Stomach smooth muscle (tissue), 2 donors: ENCODE results near the gene OR2T3.
"Not testable (repeated sequence)": the region's sequence is repeated elsewhere in the genome, so short reads cannot be mapped to it uniquely, and the experiment has no call there.

Source experiments
- H3K27ac ChIP-seq: one replicate; pipeline ENCODE4 v1.7.0; 2013; ENCODE audit warnings: mild to moderate bottlenecking, low read length, inconsistent platforms
- H3K27me3 ChIP-seq, 2 donors: one replicate each; pipeline ENCODE4 v1.7.0; 2013; ENCODE audit warnings: low read length in 2 of 2; ENCODE audit not compliant: insufficient read depth in 2 of 2, control insufficient read depth in 1 of 2
- H3K36me3 ChIP-seq, 2 donors: one replicate each; pipeline ENCODE4 v1.7.0; 2013; ENCODE audit warnings: low read length in 2 of 2; ENCODE audit not compliant: control insufficient read depth in 2 of 2, insufficient read depth in 2 of 2
- H3K4me1 ChIP-seq: one replicate; pipeline ENCODE4 v1.7.0; 2013; ENCODE audit warnings: low read length; ENCODE audit not compliant: control insufficient read depth, insufficient read depth
- H3K4me3 ChIP-seq, 2 donors: one replicate each; pipeline ENCODE4 v1.7.0; 2013; ENCODE audit warnings: low read length in 2 of 2
- H3K9ac ChIP-seq, 2 donors: one replicate each; pipeline ENCODE4 v1.7.0; 2013; ENCODE audit warnings: low read length in 2 of 2, mild to moderate bottlenecking in 1 of 2
- H3K9me3 ChIP-seq, 2 donors: one replicate each; pipeline ENCODE4 v1.7.0; 2013; ENCODE audit warnings: low read length in 2 of 2; ENCODE audit not compliant: control insufficient read depth in 2 of 2
- donor health status: healthy.
- donor health status: Pancreatic carcinoma.

The OR2T3 gene, protein sequence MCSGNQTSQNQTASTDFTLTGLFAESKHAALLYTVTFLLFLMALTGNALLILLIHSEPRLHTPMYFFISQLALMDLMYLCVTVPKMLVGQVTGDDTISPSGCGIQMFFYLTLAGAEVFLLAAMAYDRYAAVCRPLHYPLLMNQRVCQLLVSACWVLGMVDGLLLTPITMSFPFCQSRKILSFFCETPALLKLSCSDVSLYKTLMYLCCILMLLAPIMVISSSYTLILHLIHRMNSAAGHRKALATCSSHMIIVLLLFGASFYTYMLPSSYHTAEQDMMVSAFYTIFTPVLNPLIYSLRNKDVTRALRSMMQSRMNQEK

DNA sequence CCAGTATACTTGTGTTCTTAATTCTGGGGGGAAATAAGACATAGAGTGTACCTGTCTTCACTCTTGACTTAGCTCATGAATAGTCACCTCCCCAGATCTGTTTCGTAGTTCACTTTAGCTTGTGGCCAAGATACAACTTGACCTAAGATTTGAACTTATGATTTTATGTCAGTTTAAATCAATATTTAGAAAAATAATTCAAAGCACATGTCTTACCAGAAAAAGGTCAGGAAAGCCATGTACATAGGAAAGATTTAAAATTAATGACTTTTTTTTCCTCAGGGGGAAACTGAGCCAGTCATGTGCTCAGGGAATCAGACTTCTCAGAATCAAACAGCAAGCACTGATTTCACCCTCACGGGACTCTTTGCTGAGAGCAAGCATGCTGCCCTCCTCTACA, at the start of gene OR2T3:
Gene OR2T3 (plus strand): TSS at position 301 of the 400 bp plus-strand sequence. CDS start 0 bp downstream, at position 301.
- H3K9me3 ChIP-seq, H3K4me3 ChIP-seq, H3K9ac ChIP-seq, H3K4me1 ChIP-seq, H3K27ac ChIP-seq, H3K27me3 ChIP-seq, H3K36me3 ChIP-seq: not testable (repeated sequence)

DNA sequence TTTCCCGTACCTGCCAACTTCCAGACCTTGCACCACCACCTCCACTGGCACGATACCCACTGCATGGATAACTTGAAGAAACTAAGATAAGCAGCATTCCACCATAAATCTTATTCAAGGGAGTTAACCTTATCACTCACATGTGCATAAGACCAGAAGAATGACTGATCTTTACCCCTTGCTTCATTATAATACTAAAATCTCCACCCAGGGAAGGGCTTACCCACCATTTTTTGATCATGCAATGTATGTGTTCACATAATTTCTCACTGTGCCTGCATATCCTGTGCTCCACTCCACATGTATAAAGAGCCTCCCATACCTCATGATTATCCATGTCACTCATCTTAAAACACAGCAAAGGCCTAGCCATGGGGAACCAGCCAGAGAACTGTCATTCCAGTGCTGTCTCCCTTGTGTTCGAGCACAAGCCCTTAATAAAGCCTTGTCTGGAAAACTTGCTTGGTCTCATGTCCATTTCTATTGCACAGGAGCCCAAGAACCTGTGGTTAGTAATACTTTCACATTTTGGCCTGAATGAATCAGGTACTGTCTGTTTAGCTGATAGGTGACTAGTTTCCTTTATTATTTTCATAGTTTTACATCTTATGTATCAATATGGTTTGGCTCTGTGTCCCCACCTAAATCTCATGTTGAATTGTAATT, 45.5 kb upstream of the OR2T3 start:
- H3K4me1 ChIP-seq, H3K4me3 ChIP-seq, H3K27ac ChIP-seq, H3K9me3 ChIP-seq, H3K27me3 ChIP-seq, H3K9ac ChIP-seq, H3K36me3 ChIP-seq: not testable (repeated sequence)

DNA sequence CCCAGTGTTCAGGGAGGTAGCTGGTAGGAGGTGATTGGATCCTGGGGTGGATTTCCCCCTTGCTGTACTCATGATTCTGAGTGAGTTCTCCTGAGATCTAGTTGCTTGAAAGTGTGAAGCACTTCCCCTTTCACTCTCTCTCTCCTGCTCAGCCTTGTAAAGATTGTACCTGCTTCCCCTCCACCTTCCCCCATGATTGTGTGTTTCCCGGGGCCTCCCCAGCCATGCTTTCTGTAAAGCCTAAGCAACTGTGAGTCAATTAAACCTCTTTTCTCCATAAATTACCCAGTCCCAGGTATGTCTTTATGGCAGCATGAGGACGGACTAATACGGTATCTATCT, 45.0 kb upstream of the OR2T3 start:
- H3K4me1 ChIP-seq, H3K27ac ChIP-seq, H3K36me3 ChIP-seq, H3K9me3 ChIP-seq, H3K4me3 ChIP-seq, H3K9ac ChIP-seq, H3K27me3 ChIP-seq: not testable (repeated sequence)

DNA sequence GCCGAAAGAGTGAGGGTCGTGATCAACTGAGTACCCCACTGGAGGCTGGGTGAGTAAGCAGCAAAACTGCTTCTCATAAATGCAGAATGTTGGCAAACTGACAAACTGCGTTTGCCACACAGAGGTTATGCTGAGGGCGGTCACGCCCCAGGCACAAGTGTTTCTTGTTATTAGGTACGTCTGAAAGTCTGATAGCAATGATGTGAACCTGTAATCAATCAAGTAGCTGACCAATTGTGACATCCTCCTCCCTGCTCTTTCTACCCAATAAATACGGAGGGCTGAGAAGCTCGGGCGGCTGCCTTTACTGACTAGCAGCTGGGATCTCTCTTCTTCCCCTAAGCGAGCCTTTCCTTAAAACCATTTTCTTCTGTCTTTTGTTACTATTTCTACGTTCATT, 41.5 kb upstream of the OR2T3 start:
- H3K27ac ChIP-seq, H3K4me1 ChIP-seq, H3K4me3 ChIP-seq, H3K36me3 ChIP-seq, H3K27me3 ChIP-seq, H3K9ac ChIP-seq, H3K9me3 ChIP-seq: not testable (repeated sequence)

DNA sequence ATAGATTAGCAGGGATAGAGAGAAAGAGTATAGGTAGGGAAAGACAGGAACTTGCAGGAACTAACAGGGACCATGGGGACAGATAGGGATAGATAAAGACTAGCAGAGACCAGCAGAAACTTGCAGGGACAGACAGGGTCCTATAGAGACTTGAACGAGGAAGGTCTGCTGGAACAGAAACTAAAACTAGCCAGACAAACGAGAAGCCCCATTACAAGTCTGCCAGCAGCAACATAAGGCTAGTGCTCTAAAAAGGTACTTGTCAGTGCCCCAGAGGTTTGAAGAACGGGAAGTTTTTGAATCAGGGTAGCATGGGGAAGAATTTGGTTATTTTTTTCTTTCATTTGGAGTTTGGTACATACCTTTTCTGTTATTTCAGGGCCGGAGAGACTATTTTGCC, 41.0 kb upstream of the OR2T3 start:
- H3K4me1 ChIP-seq, H3K9me3 ChIP-seq, H3K4me3 ChIP-seq, H3K27me3 ChIP-seq, H3K36me3 ChIP-seq, H3K9ac ChIP-seq, H3K27ac ChIP-seq: not testable (repeated sequence)

DNA sequence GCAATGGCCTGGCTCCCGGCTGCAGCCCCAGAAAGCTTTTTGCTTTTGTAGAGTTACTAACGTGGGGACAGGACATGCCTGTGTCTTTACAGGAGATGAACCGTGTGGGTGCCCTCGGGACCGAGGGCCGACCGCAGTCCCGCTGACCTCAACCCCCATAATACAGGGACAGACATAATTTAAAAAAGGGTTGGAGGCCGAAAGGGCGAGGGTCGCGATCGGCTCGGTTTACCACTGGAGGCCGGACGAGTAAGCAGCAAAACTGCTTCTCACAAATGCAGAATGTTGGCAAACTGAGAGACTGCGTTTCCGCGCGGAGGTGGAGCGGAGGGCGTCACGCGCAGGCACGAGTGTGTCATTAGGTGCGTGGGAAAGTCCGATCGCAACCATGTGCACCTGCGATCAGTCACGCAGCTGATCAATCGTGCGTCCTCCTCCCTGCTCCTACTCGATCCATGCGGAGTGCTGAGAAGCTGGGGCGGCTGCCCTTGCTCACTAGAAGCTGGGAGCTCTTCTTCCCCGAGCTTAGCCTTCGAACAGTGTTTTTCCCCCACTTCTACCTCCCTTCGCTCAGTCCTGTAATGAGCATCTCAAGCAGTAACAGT, 39.2 kb upstream of the OR2T3 start:
- not testable (repeated sequence) for H3K36me3 ChIP-seq, H3K4me1 ChIP-seq, H3K9ac ChIP-seq

DNA sequence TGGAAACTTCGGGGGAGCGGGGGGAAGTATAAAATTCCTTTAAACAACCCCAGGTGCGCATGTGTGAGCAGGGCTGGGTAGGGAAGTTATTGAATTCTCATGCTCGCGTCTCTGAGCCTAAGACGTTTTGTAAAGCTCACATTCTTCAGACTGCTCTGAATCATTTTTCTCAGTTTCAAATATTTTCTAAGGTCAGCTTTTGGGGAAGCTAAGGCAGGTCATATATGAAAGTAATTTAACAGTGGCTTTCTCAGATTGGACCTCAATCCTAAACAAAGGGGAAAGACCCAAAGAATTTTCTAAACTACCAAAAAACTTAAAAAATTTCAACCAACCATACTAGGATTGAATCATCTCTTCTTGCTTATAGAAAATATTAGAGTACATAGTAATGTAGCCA, 38.2 kb upstream of the OR2T3 start:
- H3K4me1 ChIP-seq, H3K9me3 ChIP-seq, H3K27ac ChIP-seq, H3K9ac ChIP-seq, H3K27me3 ChIP-seq, H3K4me3 ChIP-seq, H3K36me3 ChIP-seq: not testable (repeated sequence)

More for the DNA sequence above, 39.2 kb upstream of the OR2T3 start:
- H3K4me3 ChIP-seq, H3K9me3 ChIP-seq, H3K27me3 ChIP-seq, H3K27ac ChIP-seq: not testable (repeated sequence)

DNA sequence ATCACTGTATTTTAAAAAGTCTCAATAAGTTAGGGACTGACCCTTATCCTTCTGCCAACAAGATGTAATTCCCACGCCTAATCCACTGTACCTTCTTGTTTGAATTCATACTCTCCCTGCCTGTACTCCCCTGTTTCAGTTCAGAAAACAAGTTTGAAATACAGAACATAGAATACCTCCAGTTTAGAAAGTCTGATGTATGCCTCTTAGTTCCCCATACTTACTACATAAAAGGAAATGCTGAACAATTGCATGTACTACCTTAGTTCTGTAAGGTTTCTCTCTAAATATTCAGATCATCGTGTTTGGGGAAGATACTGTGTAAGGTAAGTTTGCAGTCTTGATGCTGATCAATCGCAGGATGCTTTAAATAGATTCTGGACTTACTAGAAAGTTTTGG, 36.8 kb upstream of the OR2T3 start:
- not testable (repeated sequence) for H3K4me3 ChIP-seq, H3K4me1 ChIP-seq, H3K36me3 ChIP-seq, H3K27me3 ChIP-seq, H3K9me3 ChIP-seq, H3K27ac ChIP-seq, H3K9ac ChIP-seq

DNA sequence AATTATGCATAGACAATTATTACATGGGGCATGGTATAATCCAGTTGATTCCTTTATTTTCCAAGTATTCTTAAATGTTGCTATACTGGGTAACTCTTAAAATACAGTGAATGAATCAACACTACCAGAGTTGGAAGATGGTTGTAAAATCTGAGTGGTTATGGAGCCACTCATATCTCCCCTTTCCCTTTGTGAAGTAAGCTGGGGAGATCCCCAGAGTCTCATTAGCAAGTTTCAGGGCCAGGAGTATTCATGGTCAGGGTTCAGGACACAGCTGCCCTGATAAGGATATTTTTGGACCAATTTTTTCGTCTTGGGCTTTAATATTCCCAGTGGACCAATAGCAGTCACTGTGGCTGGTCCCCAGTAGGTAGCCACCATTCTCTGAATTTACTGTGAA, 34.5 kb upstream of the OR2T3 start:
- not testable (repeated sequence) for H3K27me3 ChIP-seq, H3K4me1 ChIP-seq, H3K9ac ChIP-seq, H3K9me3 ChIP-seq, H3K4me3 ChIP-seq, H3K36me3 ChIP-seq, H3K27ac ChIP-seq

DNA sequence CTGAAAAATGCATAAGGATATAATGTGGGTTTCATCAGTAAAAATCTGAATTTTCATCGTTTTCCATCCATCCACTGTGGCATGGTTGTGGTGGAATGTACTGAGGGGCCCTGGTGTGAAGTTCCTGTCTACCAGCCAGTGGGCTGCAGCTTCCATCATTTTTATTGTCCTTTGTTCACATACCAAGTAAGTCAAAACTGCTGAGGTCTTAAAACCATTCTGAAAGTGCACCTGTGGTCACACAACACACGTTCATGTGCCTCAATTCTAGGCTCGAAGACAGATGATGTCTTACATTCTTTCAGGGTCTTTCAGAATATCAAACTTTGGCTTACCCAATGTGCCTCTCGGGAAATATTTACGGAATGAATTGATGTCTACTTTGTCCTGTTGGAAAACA, 33.9 kb upstream of the OR2T3 start:
- not testable (repeated sequence) for H3K4me1 ChIP-seq, H3K4me3 ChIP-seq, H3K27ac ChIP-seq, H3K9ac ChIP-seq, H3K27me3 ChIP-seq, H3K36me3 ChIP-seq, H3K9me3 ChIP-seq

DNA sequence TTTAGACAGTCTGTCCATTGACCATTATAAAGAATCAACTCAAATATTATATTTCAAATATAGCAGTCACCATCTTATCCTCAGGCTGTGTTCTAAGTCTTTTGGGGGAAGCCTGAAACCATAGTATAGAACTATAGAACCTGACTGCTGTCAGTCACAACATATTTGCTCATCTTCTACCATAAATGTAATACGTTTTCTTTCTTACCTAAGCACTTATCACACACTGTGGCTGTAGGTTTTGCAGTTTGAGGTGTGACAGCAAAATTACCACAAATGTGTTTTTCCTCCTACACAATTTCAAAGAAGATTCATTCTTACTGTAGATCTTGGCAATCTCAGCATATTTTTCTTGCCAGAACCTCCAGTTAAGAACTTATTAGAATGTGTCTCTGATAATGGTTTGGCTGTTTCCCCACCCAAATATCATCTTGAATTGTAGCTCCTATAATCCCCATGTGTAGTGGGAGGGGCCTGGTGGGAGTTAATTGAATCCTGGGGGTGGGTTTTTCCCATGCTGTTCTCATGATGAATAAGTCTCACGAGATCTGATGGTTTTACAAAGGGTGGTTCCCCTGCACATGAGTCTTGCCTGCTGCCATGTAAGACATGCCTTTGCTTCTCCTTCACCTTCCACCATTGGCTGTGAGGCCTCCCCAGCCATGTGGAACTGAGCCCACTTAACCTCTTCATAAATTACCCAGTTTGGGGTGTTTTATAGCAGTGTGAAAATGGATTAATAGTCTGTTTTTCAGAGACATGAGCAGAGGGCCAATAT, 30.5 kb upstream of the OR2T3 start:
- H3K27me3 ChIP-seq = not testable (repeated sequence)

More for the DNA sequence above, 30.5 kb upstream of the OR2T3 start:
- not testable (repeated sequence) for H3K4me1 ChIP-seq, H3K9me3 ChIP-seq, H3K36me3 ChIP-seq, H3K4me3 ChIP-seq, H3K9ac ChIP-seq, H3K27ac ChIP-seq
